Colon (tissue), 2 donors: Measurements from ENCODE around the gene PRPH.
"Not testable (repeated sequence)": the region's sequence is repeated elsewhere in the genome, so short reads cannot be mapped to it uniquely, and the experiment has no call there.

Experiments
- FAIRE-seq: peaks from 2 replicates; lab custom pipeline; 2012; peaks lifted over from hg19 to GRCh38; lab: Jason Lieb, UNC
- donor health status: control.
- donor health status: control.

PRPH gene

GRCh38 chr12:49295082-49295936 lies at the start of gene PRPH:
Gene PRPH (plus strand): TSS chr12:49295147. CDS start chr12:49295201, 54 bp downstream.
- no peak for FAIRE-seq

- FAIRE-seq = no peak
Measured at GRCh38 chr12:49251357-49251756, 43.6 kb upstream of the PRPH start.

- FAIRE-seq = no peak
Measured at GRCh38 chr12:49253033-49253623, 41.8 kb upstream of the PRPH start.

- not testable (repeated sequence) for FAIRE-seq
Measured at GRCh38 chr12:49255456-49255855, 39.5 kb upstream of the PRPH start.

- FAIRE-seq = no peak
Measured at GRCh38 chr12:49255857-49256637, 38.9 kb upstream of the PRPH start.

- FAIRE-seq = not testable (repeated sequence)
Measured at GRCh38 chr12:49257508-49258184, 37.3 kb upstream of the PRPH start.

- no peak for FAIRE-seq
Measured at GRCh38 chr12:49259452-49259851, 35.5 kb upstream of the PRPH start.

GRCh38 chr12:49260166-49260565 lies 34.8 kb upstream of the PRPH start:
- no peak for FAIRE-seq

- FAIRE-seq = no peak
Measured at GRCh38 chr12:49260571-49261363, 34.2 kb upstream of the PRPH start.

- FAIRE-seq = no peak
Measured at GRCh38 chr12:49261721-49262120, 33.2 kb upstream of the PRPH start.

GRCh38 chr12:49263400-49263763 lies 31.6 kb upstream of the PRPH start:
- no peak for FAIRE-seq

- FAIRE-seq = no peak
Measured at GRCh38 chr12:49264466-49264872, 30.5 kb upstream of the PRPH start.

GRCh38 chr12:49264873-49265792 lies 29.8 kb upstream of the PRPH start, which contains the start of gene TUBA1C:
Gene TUBA1C (plus strand): TSS chr12:49265082. CDS start chr12:49265182, 100 bp downstream.
- no peak for FAIRE-seq

GRCh38 chr12:49269191-49269590 lies 25.8 kb upstream of the PRPH start:
- not testable (repeated sequence) for FAIRE-seq

- no peak for FAIRE-seq
Measured at GRCh38 chr12:49272790-49273725, 21.9 kb upstream of the PRPH start.

- FAIRE-seq = no peak
Measured at GRCh38 chr12:49273726-49274395, 21.1 kb upstream of the PRPH start.

- no peak for FAIRE-seq
Measured at GRCh38 chr12:49274396-49275069, 20.4 kb upstream of the PRPH start.
